Right lobe of liver (tissue), 4 donors: Measurements from ENCODE around the gene YPEL3.

ENCODE experiments used
- CTCF ChIP-seq, 4 donors: fragments of 200-600 bp in 3 of 4; fragments of 450-650 bp in 1 of 4; IDR thresholded peaks; one replicate each; pipeline versions ENCODE4 v1.5.1 to v1.8.0; 2016 to 2022; ENCODE audit warnings: antibody characterized with exemption in 4 of 4, mild to moderate bottlenecking in 2 of 4
- POLR2A ChIP-seq: fragments of 450-650 bp; IDR thresholded peaks from one replicate; pipeline ENCODE4 v1.6.1; 2017; ENCODE audit warnings: antibody characterized with exemption, mild to moderate bottlenecking
- donor health status: DM: no; HTN: no; CAD: no.
- donor health status: DM: no; HTN: no; CAD: no.
- donor health status: DM: no; HTN: yes; CAD: no.

- TF ChIP-seq CTCF (IDR thresholded peaks at IDR 0.05): no peak
- no peak for TF ChIP-seq POLR2A
Measured at GRCh38 chr16:30131869-30132475, 36.0 kb upstream of the YPEL3 start.
